NOMO-1 treated with dmso at 0.1 percent for 144 hours (cell line): Measurements from ENCODE around the gene MPPED2.

ENCODE experiments used
- DNase-seq: peaks from one replicate; lab custom pipeline; 2025; ENCODE audit not compliant: unreplicated experiment; lab: John Stamatoyannopoulos, UW

Gene MPPED2

GRCh38 chr11:30365793-30366517 is 220.2 kb downstream of the MPPED2 start:
- DNase-seq, result no peak

- DNase-seq, result no peak
These were observed 221.2 kb downstream of the MPPED2 start for GRCh38 chr11:30364837-30365482.

- DNase-seq, result no peak
These were observed 221.9 kb downstream of the MPPED2 start for GRCh38 chr11:30364139-30364836.

GRCh38 chr11:30360741-30361140 is 225.4 kb downstream of the MPPED2 start:
- no peak for DNase-seq
